Naive thymus-derived CD4-positive, alpha-beta T cell (primary cell): Measurements from ENCODE around the gene COX10. TPM values are rescaled to one million over a fixed set of nuclear protein-coding genes. Genes with fewer than 3 reads are reported as not detected.

Experiments
- ATAC-seq: fragments of 150-1000 bp; cut with Tn5 transposase; 2 replicates; pipeline ENCODE4 v1.10.0; 2021; ENCODE audit warnings: mild to moderate bottlenecking, moderate library complexity
- CTCF ChIA-PET: fragments of 350-600 bp; sonication (Branson Sonifier 250); formaldehyde crosslinking; loops from one replicate; lab custom pipeline; 2021; ENCODE audit warnings: antibody characterized with exemption; lab: Charles Lee
- POLR2A ChIA-PET: fragments of 350-600 bp; sonication (Branson Sonifier 250); formaldehyde crosslinking; loops from one replicate; lab custom pipeline; 2021; ENCODE audit warnings: antibody characterized with exemption, inconsistent platforms; lab: Charles Lee
- DNase-seq, 9 donors: peaks; one replicate each; pipeline versions ENCODE4 v3.0.0 to v3.0.0-alpha.2; 2020 to 2022; ENCODE audit warnings: mixed read lengths in 1 of 9
- H3K27ac ChIP-seq: one replicate; pipeline ENCODE4 v1.7.0; 2013; ENCODE audit warnings: mild to moderate bottlenecking, low read depth, low read length, moderate library complexity
- H3K27me3 ChIP-seq, 2 donors: one replicate each; pipeline ENCODE4 v1.7.0; 2013; ENCODE audit warnings: low read length in 2 of 2, mild to moderate bottlenecking in 2 of 2, moderate library complexity in 2 of 2; ENCODE audit not compliant: control insufficient read depth in 2 of 2, insufficient read depth in 2 of 2
- H3K36me3 ChIP-seq, 3 experiments: 1 replicate in 2 of 3; 2 replicates in 1 of 3; pipeline ENCODE4 v1.7.0; 2013; ENCODE audit warnings: low read length in 3 of 3, mild to moderate bottlenecking in 3 of 3, moderate library complexity in 1 of 3; ENCODE audit not compliant: insufficient read depth in 3 of 3, control insufficient read depth in 2 of 3
- H3K4me1 ChIP-seq, 2 donors: one replicate each; pipeline ENCODE4 v1.7.0; 2013; ENCODE audit warnings: low read length in 2 of 2, mild to moderate bottlenecking in 2 of 2, moderate library complexity in 1 of 2; ENCODE audit not compliant: control insufficient read depth in 2 of 2, insufficient read depth in 2 of 2
- H3K4me3 ChIP-seq: 2 replicates; pipeline ENCODE4 v1.7.0; 2013; ENCODE audit warnings: mild to moderate bottlenecking, low read length
- H3K9me3 ChIP-seq, 3 experiments: 1 replicate in 2 of 3; 2 replicates in 1 of 3; pipeline ENCODE4 v1.7.0; 2013; ENCODE audit warnings: low read length in 3 of 3; ENCODE audit not compliant: control insufficient read depth in 2 of 3
- H3K27ac Mint-ChIP-seq, 9 donors: one replicate each; pipeline ENCODE4 v1.8.0; 2020 to 2022; ENCODE audit warnings: mixed read lengths in 9 of 9, mild to moderate bottlenecking in 8 of 9, moderate library complexity in 5 of 9, inconsistent platforms in 2 of 9
- H3K27me3 Mint-ChIP-seq, 5 donors: one replicate each; pipeline ENCODE4 v1.8.0; 2021 to 2022; ENCODE audit warnings: mixed read lengths in 5 of 5, mild to moderate bottlenecking in 1 of 5
- H3K36me3 Mint-ChIP-seq, 5 donors: one replicate each; pipeline ENCODE4 v1.8.0; 2020 to 2022; ENCODE audit warnings: mixed read lengths in 5 of 5, mild to moderate bottlenecking in 3 of 5, inconsistent platforms in 1 of 5
- H3K4me1 Mint-ChIP-seq, 7 donors: one replicate each; pipeline ENCODE4 v1.8.0; 2020 to 2022; ENCODE audit warnings: mixed read lengths in 7 of 7, mild to moderate bottlenecking in 3 of 7, inconsistent platforms in 1 of 7
- H3K4me3 Mint-ChIP-seq, 10 donors: one replicate each; pipeline ENCODE4 v1.8.0; 2020 to 2022; ENCODE audit warnings: mild to moderate bottlenecking in 10 of 10, mixed read lengths in 10 of 10, moderate library complexity in 6 of 10, inconsistent platforms in 2 of 10
- H3K9me3 Mint-ChIP-seq, 11 donors: one replicate each; pipeline ENCODE4 v1.8.0; 2020 to 2022; ENCODE audit warnings: mixed read lengths in 11 of 11, mild to moderate bottlenecking in 4 of 11, inconsistent platforms in 1 of 11, moderate library complexity in 1 of 11
- intact Hi-C, 2 donors: fragments of 100-400 bp; cut with micrococcal nuclease; formaldehyde crosslinking; loops; one replicate each; pipeline ENCODE4 v1.15.1; 2023
- polyA plus RNA-seq, 2 donors: library from polyadenylated mRNA; unstranded; fragments of 300-500 nt; fragmentation: Illumina TruSeq; gene quantifications; one replicate each; pipeline ENCODE4 v1.2.3, GENCODE V29; 2021
- total RNA-seq, 6 experiments: library from RNA in 5 of 6; stranded (reverse) in 5 of 6; gene quantifications; 1 replicate in 5 of 6; 2 replicates in 1 of 6; pipeline ENCODE4 v1.2.3 and lab custom pipeline; 2021 to 2026

The COX10 gene
- total and polyA plus RNA-seq, 7 experiments from 2014 or later: 16.2 to 30.6 (median 20.2) TPM

- peaks cover 0 to 31% (median 7%) of the 10 kb centered on the region in 7 donors for H3K4me1 Mint-ChIP-seq
- Histone ChIP-seq H3K27me3 (no peaks in the 10 kb centered on the region), H3K4me3 (no peak overlapping the region), H3K36me3 (peaks cover 0 to 6% (median 0%) of the 10 kb centered on the region in 3 experiments), H3K4me1 (no peaks in the 10 kb centered on the region), H3K9me3 (no peaks in the 10 kb centered on the region), H3K27ac (no peak overlapping the region)
- no peak overlapping the region for H3K27ac Mint-ChIP-seq
- no peak overlapping the region for H3K4me3 Mint-ChIP-seq
- peaks cover 3 to 32% (median 8%) of the 10 kb centered on the region in 5 donors for H3K36me3 Mint-ChIP-seq
- H3K9me3 Mint-ChIP-seq: peaks cover 0 to under 1% (median 0%) of the 10 kb centered on the region in 11 donors
- DNase-seq (no peak), ATAC-seq (no peak)
- ChIA-PET POLR2A (interaction anchor here (1.3 kb wide), 1 partner anchor 251 kb away, joined by 4 read pairs; the partner anchor contains the start of gene HS3ST3B1), CTCF (interaction anchor here (0.6 kb wide), 1 partner anchor 11 kb away, joined by 6 read pairs; no protein-coding TSS in a partner anchor)
- H3K27me3 Mint-ChIP-seq: no peaks in the 10 kb centered on the region
- intact Hi-C loops: no loop called here
These were observed 18.7 kb upstream of the COX10 start for GRCh38 chr17:14050616-14051015.

- no peak for DNase-seq
- H3K36me3 Mint-ChIP-seq: peaks cover 9 to 35% (median 16%) of the 10 kb centered on the region in 5 donors
- Histone ChIP-seq H3K4me1 (no peaks in the 10 kb centered on the region), H3K4me3 (no peak overlapping the region), H3K27ac (no peak overlapping the region), H3K36me3 (peaks cover 0 to 6% (median 0%) of the 10 kb centered on the region in 3 experiments), H3K27me3 (no peaks in the 10 kb centered on the region), H3K9me3 (no peaks in the 10 kb centered on the region)
- peaks cover 0 to 29% (median 7%) of the 10 kb centered on the region in 7 donors for H3K4me1 Mint-ChIP-seq
- H3K27me3 Mint-ChIP-seq: no peaks in the 10 kb centered on the region
- ChIA-PET CTCF (no interaction called here), POLR2A (interaction anchor here (1.3 kb wide), 1 partner anchor 249 kb away, joined by 4 read pairs; the partner anchor contains the start of gene HS3ST3B1)
- H3K27ac Mint-ChIP-seq: no peak overlapping the region
- H3K9me3 Mint-ChIP-seq: peaks cover 0 to 6% (median 0%) of the 10 kb centered on the region in 11 donors
- no peak overlapping the region for H3K4me3 Mint-ChIP-seq
- intact Hi-C loops: no loop called here
- ATAC-seq: no peak
These were observed 17.6 kb upstream of the COX10 start for GRCh38 chr17:14051692-14052091.

- Mint-ChIP-seq H3K9me3 (peaks cover 0 to 6% (median 0%) of the 10 kb centered on the region in 11 donors), H3K27ac (no peak overlapping the region), H3K4me1 (peaks cover 0 to 25% (median 5%) of the 10 kb centered on the region in 7 donors), H3K27me3 (no peaks in the 10 kb centered on the region), H3K36me3 (peaks cover 9 to 46% (median 28%) of the 10 kb centered on the region in 5 donors), H3K4me3 (no peak overlapping the region)
- H3K4me3 ChIP-seq: no peak overlapping the region
- H3K27ac ChIP-seq: no peak overlapping the region
- ChIA-PET POLR2A (no interaction called here), CTCF (no interaction called here)
- peaks cover 0 to 10% (median 0%) of the 10 kb centered on the region in 3 experiments for H3K36me3 ChIP-seq
- H3K27me3 ChIP-seq: no peaks in the 10 kb centered on the region
- H3K4me1 ChIP-seq: no peaks in the 10 kb centered on the region
- intact Hi-C loops: no loop called here
- ATAC-seq (no peak), DNase-seq (no peak)
- H3K9me3 ChIP-seq: peaks cover 0 to 3% (median 0%) of the 10 kb centered on the region in 3 experiments
These were observed 16.3 kb upstream of the COX10 start for GRCh38 chr17:14052886-14053615.

GRCh38 chr17:14057591-14057990 is 11.7 kb upstream of the COX10 start:
- Mint-ChIP-seq H3K36me3 (peaks cover 14 to 61% (median 54%) of the 10 kb centered on the region in 5 donors), H3K4me3 (no peak overlapping the region), H3K4me1 (peaks cover 6 to 35% (median 9%) of the 10 kb centered on the region in 7 donors), H3K27me3 (no peaks in the 10 kb centered on the region), H3K9me3 (peaks cover 0 to 6% (median 0%) of the 10 kb centered on the region in 11 donors), H3K27ac (no peak overlapping the region)
- H3K4me1 ChIP-seq: no peaks in the 10 kb centered on the region
- ATAC-seq (no peak), DNase-seq (no peak)
- no peak overlapping the region for H3K27ac ChIP-seq
- H3K4me3 ChIP-seq: no peak overlapping the region
- ChIA-PET CTCF (interaction anchor here (0.6 kb wide), 1 partner anchor 10 kb away, joined by 10 read pairs; no protein-coding TSS in a partner anchor), POLR2A (interaction anchor here (0.6 to 1.7 kb wide), 2 partner anchors 172 to 244 kb away, joined by 4 to 5 read pairs; partner anchors contain the start of gene HS3ST3B1)
- peaks cover 0 to 3% (median 0%) of the 10 kb centered on the region in 3 experiments for H3K9me3 ChIP-seq
- intact Hi-C loops: no loop called here
- no peaks in the 10 kb centered on the region for H3K27me3 ChIP-seq
- peaks cover 0 to 16% (median 0%) of the 10 kb centered on the region in 3 experiments for H3K36me3 ChIP-seq

- ATAC-seq (no peak), DNase-seq (no peak)
- no peak overlapping the region for H3K27ac Mint-ChIP-seq
- Histone ChIP-seq H3K4me1 (no peaks in the 10 kb centered on the region), H3K9me3 (peaks cover 0 to 3% (median 0%) of the 10 kb centered on the region in 3 experiments), H3K27me3 (no peaks in the 10 kb centered on the region), H3K4me3 (no peak overlapping the region), H3K36me3 (peaks cover 0 to 16% (median 0%) of the 10 kb centered on the region in 3 experiments), H3K27ac (no peak overlapping the region)
- no peaks in the 10 kb centered on the region for H3K27me3 Mint-ChIP-seq
- CTCF ChIA-PET: interaction anchor here (0.6 kb wide), 1 partner anchor 10 kb away, joined by 10 read pairs; no protein-coding TSS in a partner anchor
- H3K9me3 Mint-ChIP-seq: peaks cover 0 to 6% (median 0%) of the 10 kb centered on the region in 11 donors
- intact Hi-C loops: no loop called here
- H3K4me1 Mint-ChIP-seq: peaks cover 6 to 36% (median 9%) of the 10 kb centered on the region in 7 donors
- POLR2A ChIA-PET: interaction anchor here (1.7 kb wide), 1 partner anchor 243 kb away, joined by 5 read pairs; the partner anchor contains the start of gene HS3ST3B1
- H3K36me3 Mint-ChIP-seq: peaks cover 14 to 60% (median 56%) of the 10 kb centered on the region in 5 donors
- H3K4me3 Mint-ChIP-seq: no peak overlapping the region
These were observed 11.3 kb upstream of the COX10 start for GRCh38 chr17:14058051-14058450.

- no peak overlapping the region for H3K27ac Mint-ChIP-seq
- no peaks in the 10 kb centered on the region for H3K4me1 ChIP-seq
- H3K4me1 Mint-ChIP-seq: peaks cover 10 to 43% (median 16%) of the 10 kb centered on the region in 7 donors
- H3K27me3 Mint-ChIP-seq: no peaks in the 10 kb centered on the region
- peaks cover 0 to 3% (median 0%) of the 10 kb centered on the region in 3 experiments for H3K9me3 ChIP-seq
- H3K9me3 Mint-ChIP-seq: peaks cover 0 to 5% (median 0%) of the 10 kb centered on the region in 11 donors
- POLR2A ChIA-PET: no interaction called here
- H3K27ac ChIP-seq: no peak overlapping the region
- CTCF ChIA-PET: no interaction called here
- no peaks in the 10 kb centered on the region for H3K27me3 ChIP-seq
- H3K36me3 ChIP-seq: peaks cover 0 to 16% (median 0%) of the 10 kb centered on the region in 3 experiments
- ATAC-seq: no peak
- no peak overlapping the region for H3K4me3 Mint-ChIP-seq
- no peak overlapping the region for H3K4me3 ChIP-seq
- intact Hi-C loops: loop anchor here in 1 of 2 donors (10.0 kb wide), 1 partner anchor 364 kb away; no protein-coding TSS in a partner anchor
- peaks cover 11 to 66% (median 59%) of the 10 kb centered on the region in 5 donors for H3K36me3 Mint-ChIP-seq
- no peak for DNase-seq
These were observed 8.6 kb upstream of the COX10 start for GRCh38 chr17:14060706-14061105.
